HEK293 (cell line): Measurements from ENCODE around the gene DOK3.

Source experiments
- IKZF3 ChIP-seq: fragments of 450-650 bp; IDR thresholded peaks from 2 replicates; pipeline ENCODE4 v1.5.0; 2018; ENCODE audit warnings: missing biosample characterization, mild to moderate bottlenecking, missing genetic modification characterization, moderate library complexity
- TRIM28 ChIP-seq: IDR thresholded peaks from 2 replicates; pipeline ENCODE4 v1.6.1; 2011; ENCODE audit warnings: low read length, control low read depth, borderline replicate concordance
- ZBTB26 ChIP-seq: fragments of 450-650 bp; formaldehyde crosslinking; optimal IDR thresholded peaks from 2 replicates; pipeline ENCODE3; 2016; ENCODE audit warnings: missing biosample characterization, mild to moderate bottlenecking, missing genetic modification characterization
- ZNF121 ChIP-seq: fragments of 450-650 bp; formaldehyde crosslinking; IDR thresholded peaks from 2 replicates; pipeline ENCODE4 v1.5.1; 2016; ENCODE audit warnings: missing biosample characterization, missing genetic modification characterization
- ZNF133 ChIP-seq: fragments of 450-650 bp; formaldehyde crosslinking; IDR thresholded peaks from 2 replicates; pipeline ENCODE4 v1.5.1; 2016; ENCODE audit warnings: missing biosample characterization, missing genetic modification characterization
- ZNF155 ChIP-seq: fragments of 450-650 bp; formaldehyde crosslinking; IDR thresholded peaks from 2 replicates; pipeline ENCODE4 v1.5.1; 2016; ENCODE audit warnings: missing biosample characterization, missing genetic modification characterization
- ZNF274 ChIP-seq, 2 experiments: fragments of 200-500 bp in 1 of 2; fragments of 450-650 bp in 1 of 2; sonication (Bioruptor generic) in 1 of 2; formaldehyde crosslinking in 1 of 2; IDR thresholded peaks; 2 replicates each; pipeline versions ENCODE4 v1.5.1 to v1.6.1; 2014 to 2016; ENCODE audit warnings: borderline replicate concordance in 1 of 2, inconsistent platforms in 1 of 2, low read length in 1 of 2, missing biosample characterization in 1 of 2, missing genetic modification characterization in 1 of 2
- ZNF335 ChIP-seq: fragments of 450-650 bp; formaldehyde crosslinking; conservative IDR thresholded peaks from 2 replicates; pipeline ENCODE4 v1.5.1; 2016; ENCODE audit warnings: missing biosample characterization, missing genetic modification characterization
- ZNF341 ChIP-seq: fragments of 450-650 bp; formaldehyde crosslinking; IDR thresholded peaks from 2 replicates; pipeline ENCODE4; 2016; ENCODE audit warnings: low read depth, missing biosample characterization, missing genetic modification characterization
- ZNF404 ChIP-seq: fragments of 450-650 bp; formaldehyde crosslinking; IDR thresholded peaks from 2 replicates; pipeline ENCODE4 v1.5.1; 2017; ENCODE audit warnings: missing biosample characterization, missing genetic modification characterization
- ZNF416 ChIP-seq: fragments of 450-650 bp; formaldehyde crosslinking; IDR thresholded peaks from 2 replicates; pipeline ENCODE4 v1.5.1; 2016; ENCODE audit warnings: missing biosample characterization, missing genetic modification characterization
- ZNF449 ChIP-seq: fragments of 450-650 bp; formaldehyde crosslinking; IDR thresholded peaks from 2 replicates; pipeline ENCODE4 v1.5.1; 2017; ENCODE audit warnings: missing biosample characterization, mild to moderate bottlenecking, missing genetic modification characterization, moderate library complexity
- ZNF530 ChIP-seq: fragments of 450-650 bp; formaldehyde crosslinking; IDR thresholded peaks from 2 replicates; pipeline ENCODE4 v1.5.1; 2016; ENCODE audit warnings: low read depth, missing biosample characterization, missing genetic modification characterization
- ZNF549 ChIP-seq: fragments of 450-650 bp; IDR thresholded peaks from 2 replicates; pipeline ENCODE4 v1.5.1; 2018; ENCODE audit warnings: missing biosample characterization, missing genetic modification characterization, mild to moderate bottlenecking, inconsistent platforms, moderate library complexity
- ZNF585B ChIP-seq: fragments of 450-650 bp; formaldehyde crosslinking; IDR thresholded peaks from 2 replicates; pipeline ENCODE4 v1.5.1; 2016; ENCODE audit warnings: missing biosample characterization, missing genetic modification characterization
- ZNF610 ChIP-seq: fragments of 450-650 bp; formaldehyde crosslinking; IDR thresholded peaks from 2 replicates; pipeline ENCODE4 v1.5.1; 2016; ENCODE audit warnings: missing biosample characterization, missing genetic modification characterization, borderline replicate concordance
- ZNF623 ChIP-seq: fragments of 450-650 bp; formaldehyde crosslinking; IDR thresholded peaks from 2 replicates; pipeline ENCODE4 v1.5.1; 2016; ENCODE audit warnings: missing biosample characterization, missing genetic modification characterization
- ZNF629 ChIP-seq: fragments of 450-650 bp; formaldehyde crosslinking; IDR thresholded peaks from 2 replicates; pipeline ENCODE4 v1.5.1; 2017; ENCODE audit warnings: missing biosample characterization, missing genetic modification characterization
- ZNF701 ChIP-seq: fragments of 450-650 bp; formaldehyde crosslinking; IDR thresholded peaks from 2 replicates; pipeline ENCODE4 v1.5.1; 2016; ENCODE audit warnings: missing biosample characterization, missing genetic modification characterization
- ZNF707 ChIP-seq: fragments of 450-650 bp; formaldehyde crosslinking; IDR thresholded peaks from 2 replicates; pipeline ENCODE4 v1.5.1; 2016; ENCODE audit warnings: missing biosample characterization, missing genetic modification characterization
- ZSCAN16 ChIP-seq: fragments of 450-650 bp; formaldehyde crosslinking; IDR thresholded peaks from 2 replicates; pipeline ENCODE4 v1.5.1; 2016; ENCODE audit warnings: missing biosample characterization, missing genetic modification characterization
- TF ChIP-seq, protein P1 (sequence below): sonication (generic); formaldehyde crosslinking; IDR thresholded peaks from 2 replicates; pipeline ENCODE4 v1.8.1; 2022; ENCODE audit warnings: mild to moderate bottlenecking, moderate library complexity, missing genetic modification reagents
- TF ChIP-seq, protein P2 (sequence below): fragments of 450-650 bp; formaldehyde crosslinking; IDR thresholded peaks from 2 replicates; pipeline ENCODE4 v1.5.1; 2016; ENCODE audit warnings: missing biosample characterization, missing genetic modification characterization
- TF ChIP-seq, protein P3 (sequence below): fragments of 450-650 bp; formaldehyde crosslinking; IDR thresholded peaks from 2 replicates; pipeline ENCODE4 v1.5.1; 2017; ENCODE audit warnings: missing biosample characterization, missing genetic modification characterization

DOK3 gene

GRCh38 chr5:177553671-177554429 is 44.2 kb upstream of the DOK3 start (continued):
- no peak for TF ChIP-seq ZNF701
- no peak for TF ChIP-seq ZNF449 (tag by site-specific recombination)
- TF ChIP-seq ZNF707 (tag by site-specific recombination) = no peak
- TF ChIP-seq ZNF404 (tag by site-specific recombination) = no peak
- TF ChIP-seq ZSCAN16 (tag by site-specific recombination) = no peak
- TF ChIP-seq ZNF623 (tag by site-specific recombination) = no peak
- no peak for TF ChIP-seq ZNF610
- TF ChIP-seq, protein P1, sequence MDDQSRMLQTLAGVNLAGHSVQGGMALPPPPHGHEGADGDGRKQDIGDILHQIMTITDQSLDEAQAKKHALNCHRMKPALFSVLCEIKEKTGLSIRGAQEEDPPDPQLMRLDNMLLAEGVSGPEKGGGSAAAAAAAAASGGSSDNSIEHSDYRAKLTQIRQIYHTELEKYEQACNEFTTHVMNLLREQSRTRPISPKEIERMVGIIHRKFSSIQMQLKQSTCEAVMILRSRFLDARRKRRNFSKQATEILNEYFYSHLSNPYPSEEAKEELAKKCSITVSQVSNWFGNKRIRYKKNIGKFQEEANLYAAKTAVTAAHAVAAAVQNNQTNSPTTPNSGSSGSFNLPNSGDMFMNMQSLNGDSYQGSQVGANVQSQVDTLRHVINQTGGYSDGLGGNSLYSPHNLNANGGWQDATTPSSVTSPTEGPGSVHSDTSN (CRISPR knock-in tag) = no peak
- TF ChIP-seq ZNF121 (tag by site-specific recombination) = no peak
- TF ChIP-seq TRIM28 = no peak
- TF ChIP-seq ZNF416 (tag by site-specific recombination) = no peak
- peak; percentile 63 for TF ChIP-seq ZNF335
- TF ChIP-seq ZNF133 (tag by site-specific recombination) = no peak
- TF ChIP-seq ZBTB26 (tag by site-specific recombination) = peak; percentile 70
- TF ChIP-seq, protein P2, sequence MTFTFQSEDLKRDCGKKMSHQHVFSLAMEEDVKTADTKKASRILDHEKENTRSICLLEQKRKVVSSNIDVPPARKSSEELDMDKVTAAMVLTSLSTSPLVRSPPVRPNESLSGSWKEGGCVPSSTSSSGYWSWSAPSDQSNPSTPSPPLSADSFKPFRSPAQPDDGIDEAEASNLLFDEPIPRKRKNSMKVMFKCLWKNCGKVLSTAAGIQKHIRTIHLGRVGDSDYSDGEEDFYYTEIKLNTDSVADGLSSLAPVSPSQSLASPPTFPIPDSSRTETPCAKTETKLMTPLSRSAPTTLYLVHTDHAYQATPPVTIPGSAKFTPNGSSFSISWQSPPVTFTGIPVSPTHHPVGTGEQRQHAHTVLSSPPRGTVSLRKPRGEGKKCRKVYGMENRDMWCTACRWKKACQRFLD (tag by site-specific recombination) = no peak
- TF ChIP-seq ZNF530 (tag by site-specific recombination) = no peak
- TF ChIP-seq ZNF549 = no peak
- TF ChIP-seq, protein P3, sequence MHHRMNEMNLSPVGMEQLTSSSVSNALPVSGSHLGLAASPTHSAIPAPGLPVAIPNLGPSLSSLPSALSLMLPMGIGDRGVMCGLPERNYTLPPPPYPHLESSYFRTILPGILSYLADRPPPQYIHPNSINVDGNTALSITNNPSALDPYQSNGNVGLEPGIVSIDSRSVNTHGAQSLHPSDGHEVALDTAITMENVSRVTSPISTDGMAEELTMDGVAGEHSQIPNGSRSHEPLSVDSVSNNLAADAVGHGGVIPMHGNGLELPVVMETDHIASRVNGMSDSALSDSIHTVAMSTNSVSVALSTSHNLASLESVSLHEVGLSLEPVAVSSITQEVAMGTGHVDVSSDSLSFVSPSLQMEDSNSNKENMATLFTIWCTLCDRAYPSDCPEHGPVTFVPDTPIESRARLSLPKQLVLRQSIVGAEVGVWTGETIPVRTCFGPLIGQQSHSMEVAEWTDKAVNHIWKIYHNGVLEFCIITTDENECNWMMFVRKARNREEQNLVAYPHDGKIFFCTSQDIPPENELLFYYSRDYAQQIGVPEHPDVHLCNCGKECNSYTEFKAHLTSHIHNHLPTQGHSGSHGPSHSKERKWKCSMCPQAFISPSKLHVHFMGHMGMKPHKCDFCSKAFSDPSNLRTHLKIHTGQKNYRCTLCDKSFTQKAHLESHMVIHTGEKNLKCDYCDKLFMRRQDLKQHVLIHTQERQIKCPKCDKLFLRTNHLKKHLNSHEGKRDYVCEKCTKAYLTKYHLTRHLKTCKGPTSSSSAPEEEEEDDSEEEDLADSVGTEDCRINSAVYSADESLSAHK (tag by site-specific recombination) = no peak
- no peak for TF ChIP-seq ZNF585B (tag by site-specific recombination)
- no peak for TF ChIP-seq ZNF274 (IDR thresholded peaks at IDR 0.05; ENCODE audit: low read length)
- TF ChIP-seq ZNF274 (tag by site-specific recombination; IDR thresholded peaks at IDR 0.05; ENCODE audit: borderline replicate concordance) = no peak
- TF ChIP-seq ZNF155 (tag by site-specific recombination) = no peak
- no peak for TF ChIP-seq IKZF3 (tag by site-specific recombination)
- TF ChIP-seq ZNF629 (tag by site-specific recombination) = no peak
- TF ChIP-seq ZNF341 (tag by site-specific recombination) = peak; percentile 62
- TF ChIP-seq, all 188 proteins: peak for 20
